ENCODE data around the gene LIMS1.
"Not testable (repeated sequence)": the region's sequence is repeated elsewhere in the genome, so short reads cannot be mapped to it uniquely, and the experiment has no call there.

Gene LIMS1

GRCh38 chr2:108641756-108642155 lies 107.5 kb downstream of the LIMS1 start:
- no peak for DNase-seq

- no peak for DNase-seq
Observed at GRCh38 chr2:108643261-108643849, 109.1 kb downstream of the LIMS1 start.

GRCh38 chr2:108643862-108644261 lies 109.6 kb downstream of the LIMS1 start:
- DNase-seq: not testable (repeated sequence)

- not testable (repeated sequence) for DNase-seq
Observed at GRCh38 chr2:108644446-108644845, 110.2 kb downstream of the LIMS1 start.

- DNase-seq: not testable (repeated sequence)
Observed at GRCh38 chr2:108648796-108649195, 114.5 kb downstream of the LIMS1 start.

- DNase-seq: not testable (repeated sequence)
Observed at GRCh38 chr2:108650465-108650864, 116.2 kb downstream of the LIMS1 start.

- peak; percentile 39 for DNase-seq
Observed at GRCh38 chr2:108651468-108651867, 117.2 kb downstream of the LIMS1 start.

GRCh38 chr2:108652187-108652931 lies 118.1 kb downstream of the LIMS1 start:
- peak; percentile 64 for DNase-seq

GRCh38 chr2:108653425-108653824 lies 119.2 kb downstream of the LIMS1 start:
- DNase-seq: not testable (repeated sequence)

- DNase-seq: not testable (repeated sequence)
Observed at GRCh38 chr2:108653849-108654248, 119.6 kb downstream of the LIMS1 start.

GRCh38 chr2:108654521-108655125 lies 120.4 kb downstream of the LIMS1 start:
- not testable (repeated sequence) for DNase-seq

GRCh38 chr2:108655270-108655669 lies 121.0 kb downstream of the LIMS1 start:
- not testable (repeated sequence) for DNase-seq

- not testable (repeated sequence) for DNase-seq
Observed at GRCh38 chr2:108656282-108656681, 122.0 kb downstream of the LIMS1 start.

GRCh38 chr2:108657517-108657916 lies 123.2 kb downstream of the LIMS1 start:
- DNase-seq: not testable (repeated sequence)

GRCh38 chr2:108658553-108658952 lies 124.3 kb downstream of the LIMS1 start:
- not testable (repeated sequence) for DNase-seq

- not testable (repeated sequence) for DNase-seq
Observed at GRCh38 chr2:108661493-108661892, 127.2 kb downstream of the LIMS1 start.

- not testable (repeated sequence) for DNase-seq
Observed at GRCh38 chr2:108662207-108662612, 127.9 kb downstream of the LIMS1 start.

GRCh38 chr2:108663346-108663745 lies 129.1 kb downstream of the LIMS1 start:
- DNase-seq: not testable (repeated sequence)

GRCh38 chr2:108664089-108664488 lies 129.8 kb downstream of the LIMS1 start:
- not testable (repeated sequence) for DNase-seq

GRCh38 chr2:108664979-108665378 lies 130.7 kb downstream of the LIMS1 start:
- DNase-seq: not testable (repeated sequence)

- DNase-seq: not testable (repeated sequence)
Observed at GRCh38 chr2:108665975-108666374, 131.7 kb downstream of the LIMS1 start.

- DNase-seq: not testable (repeated sequence)
Observed at GRCh38 chr2:108667140-108667539, 132.9 kb downstream of the LIMS1 start.

- DNase-seq: not testable (repeated sequence)
Observed at GRCh38 chr2:108670282-108670681, 136.0 kb downstream of the LIMS1 start.
